AG04449 (cell line): ENCODE data around the gene ROPN1L.

Experiments used
- CTCF ChIA-PET: fragments of 350-600 bp; formaldehyde crosslinking; extraction: SDS; loops from one replicate; lab custom pipeline; 2021; ENCODE audit warnings: antibody characterized with exemption; lab: Yijun Ruan, JAX
- POLR2A ChIA-PET: fragments of 400-600, 350-600 bp; formaldehyde crosslinking; extraction: SDS; loops from one replicate; lab custom pipeline; 2020; ENCODE audit warnings: antibody characterized with exemption, inconsistent platforms; lab: Yijun Ruan, JAX
- DNase-seq: peaks from one replicate; pipeline ENCODE4 v3.0.0-alpha.2; 2010; ENCODE audit warnings: low read depth, low spot score
- H3K4me3 ChIP-seq: 2 replicates; pipeline ENCODE4 v1.5.1; 2011; ENCODE audit warnings: low read depth, mild to moderate bottlenecking, control low read depth, low read length
- CTCF ChIP-seq: IDR thresholded peaks from one replicate; pipeline ENCODE4 v1.5.1; 2011; ENCODE audit warnings: mild to moderate bottlenecking, moderate library complexity, low read length, control low read depth, inconsistent platforms; ENCODE audit not compliant: insufficient read depth; ENCODE audit errors: missing control alignments

Gene ROPN1L

GRCh38 chr5:10503321-10503720, 61.6 kb downstream of the ROPN1L start:
- POLR2A ChIA-PET = no interaction called here
- no peak for TF ChIP-seq CTCF
- CTCF ChIA-PET = no interaction called here
- H3K4me3 ChIP-seq = no peak overlapping the region
- no peak for DNase-seq

- ChIA-PET CTCF (no interaction called here), POLR2A (no interaction called here)
- DNase-seq = no peak
- no peak for TF ChIP-seq CTCF
- H3K4me3 ChIP-seq = no peak overlapping the region
Observed at GRCh38 chr5:10503997-10504793, 62.5 kb downstream of the ROPN1L start.

GRCh38 chr5:10505517-10506095, 63.9 kb downstream of the ROPN1L start:
- ChIA-PET CTCF (no interaction called here), POLR2A (no interaction called here)
- no peak for DNase-seq
- TF ChIP-seq CTCF = no peak
- H3K4me3 ChIP-seq = no peak overlapping the region

GRCh38 chr5:10506535-10506934, 64.9 kb downstream of the ROPN1L start:
- TF ChIP-seq CTCF = no peak
- no peak overlapping the region for H3K4me3 ChIP-seq
- no peak for DNase-seq
- CTCF ChIA-PET = no interaction called here
- POLR2A ChIA-PET = no interaction called here

- TF ChIP-seq CTCF = no peak
- ChIA-PET CTCF (no interaction called here), POLR2A (no interaction called here)
- H3K4me3 ChIP-seq = no peak overlapping the region
- DNase-seq = no peak
Observed at GRCh38 chr5:10507575-10508096, 66.0 kb downstream of the ROPN1L start.

GRCh38 chr5:10509575-10509974, 67.9 kb downstream of the ROPN1L start:
- no peak for DNase-seq
- ChIA-PET POLR2A (interaction anchor here (0.6 kb wide), 1 partner anchor 327 kb away, joined by 3 read pairs; no protein-coding TSS in a partner anchor), CTCF (interaction anchor here (0.9 to 1.4 kb wide), 2 partner anchors 9 to 19 kb away, joined by 3 to 5 read pairs; no protein-coding TSS in a partner anchor)
- TF ChIP-seq CTCF = no peak
- no peak overlapping the region for H3K4me3 ChIP-seq
